DND-41 (cell line): ENCODE data around the gene ECPAS.

Experiments
- EZH2 ChIP-seq: IDR thresholded peaks from 3 replicates; pipeline ENCODE4 v1.6.1; 2012; ENCODE audit warnings: borderline replicate concordance, low read depth, mild to moderate bottlenecking, moderate library complexity, low read length, inconsistent platforms; ENCODE audit not compliant: severe bottlenecking
- TF ChIP-seq, protein P1 (sequence below): IDR thresholded peaks from 2 replicates; pipeline ENCODE4 v1.5.1; 2012; ENCODE audit warnings: borderline replicate concordance, low read length, moderate library complexity, mild to moderate bottlenecking; ENCODE audit not compliant: poor library complexity, severe bottlenecking; ENCODE audit errors: extremely low read depth

DNA sequence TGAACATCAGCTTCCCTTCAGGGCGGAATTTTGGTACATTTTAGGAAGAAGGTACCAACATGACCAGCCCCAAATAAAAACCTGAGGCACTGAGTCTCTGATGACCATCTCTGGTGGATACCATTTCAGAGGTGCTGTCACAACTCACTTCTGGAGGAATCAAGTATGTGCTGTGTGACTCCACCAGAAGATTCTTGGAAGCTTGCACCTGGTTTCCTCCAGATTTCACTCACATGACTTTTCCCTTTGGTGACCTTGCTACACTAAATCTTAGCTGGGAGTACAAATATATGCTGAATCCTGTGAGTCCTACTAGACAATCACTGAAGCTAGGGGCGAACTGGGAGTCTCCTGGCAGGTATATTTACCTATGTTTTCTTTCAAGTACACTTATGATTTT is 28.5 kb downstream of the ECPAS start:
- no peak for TF ChIP-seq EZH2
- TF ChIP-seq, protein P1, sequence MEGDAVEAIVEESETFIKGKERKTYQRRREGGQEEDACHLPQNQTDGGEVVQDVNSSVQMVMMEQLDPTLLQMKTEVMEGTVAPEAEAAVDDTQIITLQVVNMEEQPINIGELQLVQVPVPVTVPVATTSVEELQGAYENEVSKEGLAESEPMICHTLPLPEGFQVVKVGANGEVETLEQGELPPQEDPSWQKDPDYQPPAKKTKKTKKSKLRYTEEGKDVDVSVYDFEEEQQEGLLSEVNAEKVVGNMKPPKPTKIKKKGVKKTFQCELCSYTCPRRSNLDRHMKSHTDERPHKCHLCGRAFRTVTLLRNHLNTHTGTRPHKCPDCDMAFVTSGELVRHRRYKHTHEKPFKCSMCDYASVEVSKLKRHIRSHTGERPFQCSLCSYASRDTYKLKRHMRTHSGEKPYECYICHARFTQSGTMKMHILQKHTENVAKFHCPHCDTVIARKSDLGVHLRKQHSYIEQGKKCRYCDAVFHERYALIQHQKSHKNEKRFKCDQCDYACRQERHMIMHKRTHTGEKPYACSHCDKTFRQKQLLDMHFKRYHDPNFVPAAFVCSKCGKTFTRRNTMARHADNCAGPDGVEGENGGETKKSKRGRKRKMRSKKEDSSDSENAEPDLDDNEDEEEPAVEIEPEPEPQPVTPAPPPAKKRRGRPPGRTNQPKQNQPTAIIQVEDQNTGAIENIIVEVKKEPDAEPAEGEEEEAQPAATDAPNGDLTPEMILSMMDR, result no peak
